ENCODE results near the gene FMNL2.

The FMNL2 gene

DNA sequence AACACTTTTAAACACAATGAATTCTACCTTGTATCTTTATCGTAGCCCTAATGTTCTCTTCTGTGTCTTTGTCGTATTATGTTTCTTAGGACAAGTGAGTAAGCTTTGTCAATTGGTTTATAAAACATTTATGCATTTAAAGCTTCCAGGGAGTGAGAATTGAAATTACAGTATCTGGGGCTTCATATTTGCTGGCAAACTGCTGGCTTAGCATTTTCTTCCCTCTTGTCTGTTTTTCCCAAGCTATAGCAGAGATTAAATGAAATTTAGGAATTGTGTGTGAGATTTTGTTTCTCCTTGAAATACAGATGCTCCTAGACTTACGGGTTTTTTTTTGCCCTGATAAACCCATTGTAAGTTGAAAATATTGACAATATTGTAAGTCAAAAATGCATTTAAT, 73.3 kb downstream of the FMNL2 start:
- DNase-seq (ENCODE audit: low read depth, low spot score) = no peak
- in situ Hi-C loops (cut with HindIII; ENCODE audit: low sequenced_read_pairs) = no loop called here
- TF ChIP-seq CTCF (IDR thresholded peaks at IDR 0.05; ENCODE audit: low read depth, low read length) = no peak
- no peak overlapping the region for H3K4me3 ChIP-seq (ENCODE audit: low read depth, low read length)

- no peak overlapping the region for H3K4me3 ChIP-seq (ENCODE audit: low read depth, low read length)
- in situ Hi-C loops (cut with HindIII; ENCODE audit: low sequenced_read_pairs) = no loop called here
- no peak for DNase-seq (ENCODE audit: low read depth, low spot score)
- no peak for TF ChIP-seq CTCF (IDR thresholded peaks at IDR 0.05; ENCODE audit: low read depth, low read length)
Observed at GRCh38 chr2:152409386-152410164, 74.6 kb downstream of the FMNL2 start.

DNA sequence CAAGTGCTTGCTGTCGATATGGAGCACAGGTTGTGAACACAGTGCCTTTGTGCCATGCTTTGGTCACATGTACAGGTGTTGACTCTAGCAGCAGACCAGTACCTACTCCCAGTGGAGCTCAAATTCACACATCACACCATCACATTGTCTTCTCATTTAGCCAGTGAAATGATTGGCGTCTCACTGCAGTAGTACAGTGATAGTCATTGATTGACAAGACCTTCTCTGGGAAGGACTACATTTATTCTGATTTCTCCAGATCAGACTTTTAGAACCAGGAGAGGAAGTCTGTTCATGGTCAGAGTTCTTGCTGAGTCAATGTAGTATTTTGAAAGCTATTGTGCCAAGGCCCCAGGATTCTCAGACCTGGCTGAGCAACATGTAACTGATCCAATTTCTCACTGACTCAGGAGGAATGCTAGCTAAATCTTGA, 75.2 kb downstream of the FMNL2 start:
- peak; percentile 65 for DNase-seq (ENCODE audit: low read depth, low spot score)
- no peak overlapping the region for H3K4me3 ChIP-seq (ENCODE audit: low read depth, low read length)
- in situ Hi-C loops (cut with HindIII; ENCODE audit: low sequenced_read_pairs) = no loop called here
- TF ChIP-seq CTCF (IDR thresholded peaks at IDR 0.05; ENCODE audit: low read depth, low read length) = no peak

DNA sequence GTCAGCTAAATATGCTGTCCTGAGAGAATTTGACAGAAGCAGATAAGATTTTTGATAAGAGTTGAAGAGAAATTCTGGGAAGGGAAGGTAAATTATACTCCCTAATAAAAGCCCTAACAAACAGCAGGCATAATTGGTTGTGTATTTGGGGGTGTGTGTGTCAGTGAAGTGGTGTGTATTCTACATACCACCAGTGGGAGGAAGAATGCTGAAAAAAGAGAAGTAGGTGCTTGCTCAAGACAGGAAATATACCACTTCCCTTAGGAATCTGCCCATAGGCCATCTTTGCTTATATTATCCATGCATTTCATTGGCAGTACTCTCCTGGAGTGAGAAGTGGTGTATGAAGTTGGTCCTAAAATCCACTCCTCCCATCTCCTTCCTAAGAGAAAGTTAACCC, 76.2 kb downstream of the FMNL2 start:
- DNase-seq (ENCODE audit: low read depth, low spot score) = no peak
- no peak overlapping the region for H3K4me3 ChIP-seq (ENCODE audit: low read depth, low read length)
- TF ChIP-seq CTCF (IDR thresholded peaks at IDR 0.05; ENCODE audit: low read depth, low read length) = no peak
- in situ Hi-C loops (cut with HindIII; ENCODE audit: low sequenced_read_pairs) = no loop called here

GRCh38 chr2:152413228-152414030, 78.5 kb downstream of the FMNL2 start:
- H3K4me3 ChIP-seq (ENCODE audit: low read depth, low read length) = no peak overlapping the region
- no peak for DNase-seq (ENCODE audit: low read depth, low spot score)
- in situ Hi-C loops (cut with HindIII; ENCODE audit: low sequenced_read_pairs) = no loop called here
- no peak for TF ChIP-seq CTCF (IDR thresholded peaks at IDR 0.05; ENCODE audit: low read depth, low read length)

- in situ Hi-C loops (cut with HindIII; ENCODE audit: low sequenced_read_pairs) = no loop called here
- no peak for DNase-seq (ENCODE audit: low read depth, low spot score)
- no peak for TF ChIP-seq CTCF (IDR thresholded peaks at IDR 0.05; ENCODE audit: low read depth, low read length)
- H3K4me3 ChIP-seq (ENCODE audit: low read depth, low read length) = no peak overlapping the region
Observed at GRCh38 chr2:152415231-152415642, 80.3 kb downstream of the FMNL2 start.

All from astrocyte of the spinal cord (primary cell).